ENCODE measurements around the gene UBALD1.

UBALD1 gene

GRCh38 chr16:4641306-4641687, 26.6 kb upstream of the UBALD1 start:
- TF ChIP-seq CREB5 (CRISPR knock-in tag; IDR thresholded peaks at IDR 0.05; ENCODE audit: low read depth) (no peak), ARNTL (CRISPR knock-in tag; IDR thresholded peaks at IDR 0.05; ENCODE audit: borderline replicate concordance, low read depth) (no peak), TOX (CRISPR knock-in tag; IDR thresholded peaks at IDR 0.05; ENCODE audit: borderline replicate concordance) (no peak), ZFP30 (CRISPR knock-in tag; IDR thresholded peaks at IDR 0.05) (no peak), TCF4 (CRISPR knock-in tag; IDR thresholded peaks at IDR 0.05; ENCODE audit: borderline replicate concordance) (no peak), ZNF8 (CRISPR knock-in tag; IDR thresholded peaks at IDR 0.05) (no peak), GLIS3 (CRISPR knock-in tag; IDR thresholded peaks at IDR 0.05) (no peak), OSR1 (CRISPR knock-in tag; IDR thresholded peaks at IDR 0.05) (no peak), ISL1 (CRISPR knock-in tag; IDR thresholded peaks at IDR 0.05) (no peak), ZC3H10 (CRISPR knock-in tag; IDR thresholded peaks at IDR 0.05) (no peak), POU6F1 (CRISPR knock-in tag; IDR thresholded peaks at IDR 0.05; ENCODE audit: borderline replicate concordance, low read depth) (no peak)
- no peak for ATAC-seq

GRCh38 chr16:4640572-4641305, 26.1 kb upstream of the UBALD1 start:
- ATAC-seq: no peak
- TF ChIP-seq CSDC2 (CRISPR knock-in tag; IDR thresholded peaks at IDR 0.05): no peak
- TF ChIP-seq POU6F1 (CRISPR knock-in tag; IDR thresholded peaks at IDR 0.05; ENCODE audit: borderline replicate concordance, low read depth): no peak

- TF ChIP-seq PPARA (CRISPR knock-in tag; IDR thresholded peaks at IDR 0.05; ENCODE audit: borderline replicate concordance) (no peak), TCF4 (CRISPR knock-in tag; IDR thresholded peaks at IDR 0.05; ENCODE audit: borderline replicate concordance) (no peak), ZNF565 (CRISPR knock-in tag; conservative IDR thresholded peaks at IDR 0.05; ENCODE audit: low read depth) (no peak), ZFP3 (CRISPR knock-in tag; IDR thresholded peaks at IDR 0.05) (no peak), TOX (CRISPR knock-in tag; IDR thresholded peaks at IDR 0.05; ENCODE audit: borderline replicate concordance) (no peak), ZNF70 (CRISPR knock-in tag; IDR thresholded peaks at IDR 0.05) (no peak), GLIS3 (CRISPR knock-in tag; IDR thresholded peaks at IDR 0.05) (no peak), PATZ1 (CRISPR knock-in tag; IDR thresholded peaks at IDR 0.05; ENCODE audit: borderline replicate concordance) (no peak), ESRRG (CRISPR knock-in tag; IDR thresholded peaks at IDR 0.05) (no peak), OSR1 (CRISPR knock-in tag; IDR thresholded peaks at IDR 0.05) (no peak)
- ATAC-seq: no peak
These were observed 25.3 kb upstream of the UBALD1 start for GRCh38 chr16:4639899-4640509.

- no peak for ATAC-seq
- TF ChIP-seq GLIS3 (CRISPR knock-in tag; IDR thresholded peaks at IDR 0.05) (no peak), POU6F1 (CRISPR knock-in tag; IDR thresholded peaks at IDR 0.05; ENCODE audit: borderline replicate concordance, low read depth) (no peak), TOX (CRISPR knock-in tag; IDR thresholded peaks at IDR 0.05; ENCODE audit: borderline replicate concordance) (no peak), TCF4 (CRISPR knock-in tag; IDR thresholded peaks at IDR 0.05; ENCODE audit: borderline replicate concordance) (no peak), ZNF70 (CRISPR knock-in tag; IDR thresholded peaks at IDR 0.05) (no peak), ZFP30 (CRISPR knock-in tag; IDR thresholded peaks at IDR 0.05) (no peak), CSDC2 (CRISPR knock-in tag; IDR thresholded peaks at IDR 0.05) (no peak), ESRRG (CRISPR knock-in tag; IDR thresholded peaks at IDR 0.05) (no peak), PPARA (CRISPR knock-in tag; IDR thresholded peaks at IDR 0.05; ENCODE audit: borderline replicate concordance) (no peak), OSR1 (CRISPR knock-in tag; IDR thresholded peaks at IDR 0.05) (no peak), ZNF8 (CRISPR knock-in tag; IDR thresholded peaks at IDR 0.05) (no peak), ARNTL (CRISPR knock-in tag; IDR thresholded peaks at IDR 0.05; ENCODE audit: borderline replicate concordance, low read depth) (no peak), CSRNP3 (CRISPR knock-in tag; IDR thresholded peaks at IDR 0.05) (no peak), ZFP3 (CRISPR knock-in tag; IDR thresholded peaks at IDR 0.05) (no peak), RARB (CRISPR knock-in tag; IDR thresholded peaks at IDR 0.05) (no peak), CREB5 (CRISPR knock-in tag; IDR thresholded peaks at IDR 0.05; ENCODE audit: low read depth) (no peak), ZNF565 (CRISPR knock-in tag; conservative IDR thresholded peaks at IDR 0.05; ENCODE audit: low read depth) (no peak), ZC3H10 (CRISPR knock-in tag; IDR thresholded peaks at IDR 0.05) (no peak)
These were observed 22.9 kb upstream of the UBALD1 start for GRCh38 chr16:4637501-4638166.
